ENCODE results near the gene ANKFN1. TPM values are rescaled to one million over a fixed set of nuclear protein-coding genes. Genes with fewer than 3 reads are reported as not detected.
A peak's percentile ranks its signal among the peaks of the same experiment; 100 is the strongest.

Gene ANKFN1
- total RNA-seq, 1 donor from 2014 or later: not detected

DNA sequence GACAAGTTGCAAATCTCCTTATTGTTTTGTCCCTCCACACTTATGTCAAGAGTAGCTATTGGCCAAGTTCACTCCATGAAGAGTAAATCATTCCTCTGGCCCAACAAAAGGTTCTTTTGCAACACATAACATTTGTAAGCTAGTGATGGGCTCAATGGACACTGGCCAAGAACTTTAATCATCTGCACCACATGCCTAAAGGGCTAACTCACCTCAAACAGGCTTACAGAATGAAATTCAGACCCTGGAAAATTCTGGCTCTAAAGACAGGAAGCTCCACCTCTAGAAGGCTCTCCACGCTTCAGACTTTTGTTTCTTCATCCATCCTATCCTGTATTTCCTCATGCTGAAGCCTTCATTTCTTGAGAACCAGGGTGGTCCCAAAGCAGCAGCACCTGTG, 10.9 kb upstream of the ANKFN1 start:
- DNase-seq (ENCODE audit: low read depth): peak; percentile 95
- H3K27ac ChIP-seq (ENCODE audit: low read depth, low read length): peak overlapping the region; percentile 45
- no peak overlapping the region for H2AFZ ChIP-seq (ENCODE audit: low read depth, low read length)
- no peak for TF ChIP-seq EZH2 (IDR thresholded peaks at IDR 0.05; ENCODE audit: insufficient read depth, low read length)
- TF ChIP-seq, protein P1, sequence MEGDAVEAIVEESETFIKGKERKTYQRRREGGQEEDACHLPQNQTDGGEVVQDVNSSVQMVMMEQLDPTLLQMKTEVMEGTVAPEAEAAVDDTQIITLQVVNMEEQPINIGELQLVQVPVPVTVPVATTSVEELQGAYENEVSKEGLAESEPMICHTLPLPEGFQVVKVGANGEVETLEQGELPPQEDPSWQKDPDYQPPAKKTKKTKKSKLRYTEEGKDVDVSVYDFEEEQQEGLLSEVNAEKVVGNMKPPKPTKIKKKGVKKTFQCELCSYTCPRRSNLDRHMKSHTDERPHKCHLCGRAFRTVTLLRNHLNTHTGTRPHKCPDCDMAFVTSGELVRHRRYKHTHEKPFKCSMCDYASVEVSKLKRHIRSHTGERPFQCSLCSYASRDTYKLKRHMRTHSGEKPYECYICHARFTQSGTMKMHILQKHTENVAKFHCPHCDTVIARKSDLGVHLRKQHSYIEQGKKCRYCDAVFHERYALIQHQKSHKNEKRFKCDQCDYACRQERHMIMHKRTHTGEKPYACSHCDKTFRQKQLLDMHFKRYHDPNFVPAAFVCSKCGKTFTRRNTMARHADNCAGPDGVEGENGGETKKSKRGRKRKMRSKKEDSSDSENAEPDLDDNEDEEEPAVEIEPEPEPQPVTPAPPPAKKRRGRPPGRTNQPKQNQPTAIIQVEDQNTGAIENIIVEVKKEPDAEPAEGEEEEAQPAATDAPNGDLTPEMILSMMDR (IDR thresholded peaks at IDR 0.05; ENCODE audit: insufficient read depth, low read depth, low read length): no peak
- peaks cover 4% of the 10 kb centered on the region for H3K4me1 Mint-ChIP-seq (ENCODE audit: low read depth, unreplicated experiment)
- no peaks in the 10 kb centered on the region for H3K36me3 ChIP-seq (ENCODE audit: insufficient read depth, low read length)
- H3K4me2 ChIP-seq (ENCODE audit: low read length): peak overlapping the region; percentile 72
- FAIRE-seq: peak; percentile 45
- no peaks in the 10 kb centered on the region for H3K79me2 ChIP-seq (ENCODE audit: insufficient read depth, low read length)
- H3K27me3 ChIP-seq (ENCODE audit: insufficient read depth, low read length): no peaks in the 10 kb centered on the region
- peaks cover 2% of the 10 kb centered on the region for H3K27me3 Mint-ChIP-seq (ENCODE audit: low read depth, unreplicated experiment)
- no peaks in the 10 kb centered on the region for H3K36me3 Mint-ChIP-seq (ENCODE audit: low read depth, unreplicated experiment)
- H3K4me3 Mint-ChIP-seq (ENCODE audit: unreplicated experiment): no peak overlapping the region
- no peak overlapping the region for H3K4me3 ChIP-seq (ENCODE audit: insufficient read depth, low read depth, low read length)
- H3K9ac ChIP-seq (ENCODE audit: low read length): peak overlapping the region; percentile 25
- peaks cover 20% of the 10 kb centered on the region for H3K4me1 ChIP-seq (ENCODE audit: insufficient read depth, low read length)
- no peaks in the 10 kb centered on the region for H3K9me3 ChIP-seq (ENCODE audit: insufficient read depth, low read depth, low read length)
- H3K27ac Mint-ChIP-seq (ENCODE audit: unreplicated experiment): no peak overlapping the region
- peaks cover 6% of the 10 kb centered on the region for H3K9me3 Mint-ChIP-seq (ENCODE audit: unreplicated experiment)
- H4K20me1 ChIP-seq (ENCODE audit: insufficient read depth, low read length): no peaks in the 10 kb centered on the region

DNA sequence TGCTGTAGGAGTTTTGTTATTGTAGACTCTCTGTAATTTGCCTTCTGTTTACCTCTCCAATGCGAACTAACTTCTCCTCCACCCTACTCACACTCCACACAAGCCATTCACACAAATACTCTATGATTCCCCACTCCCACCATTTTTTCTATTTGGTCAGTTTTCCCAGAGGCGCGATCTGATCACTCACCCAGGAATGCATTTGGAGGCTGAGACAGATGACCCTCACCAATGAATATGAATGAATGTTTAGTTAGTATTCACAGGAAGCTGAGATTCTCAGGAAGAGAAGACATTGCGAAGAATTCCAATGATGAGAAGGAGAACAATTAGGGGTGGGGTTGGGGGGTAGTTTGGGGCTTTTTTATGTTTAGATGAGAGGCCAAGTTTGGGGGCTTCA, 10.5 kb upstream of the ANKFN1 start:
- peak overlapping the region; percentile 72 for H3K4me2 ChIP-seq (ENCODE audit: low read length)
- no peak for FAIRE-seq
- peak overlapping the region; percentile 45 for H3K27ac ChIP-seq (ENCODE audit: low read depth, low read length)

DNA sequence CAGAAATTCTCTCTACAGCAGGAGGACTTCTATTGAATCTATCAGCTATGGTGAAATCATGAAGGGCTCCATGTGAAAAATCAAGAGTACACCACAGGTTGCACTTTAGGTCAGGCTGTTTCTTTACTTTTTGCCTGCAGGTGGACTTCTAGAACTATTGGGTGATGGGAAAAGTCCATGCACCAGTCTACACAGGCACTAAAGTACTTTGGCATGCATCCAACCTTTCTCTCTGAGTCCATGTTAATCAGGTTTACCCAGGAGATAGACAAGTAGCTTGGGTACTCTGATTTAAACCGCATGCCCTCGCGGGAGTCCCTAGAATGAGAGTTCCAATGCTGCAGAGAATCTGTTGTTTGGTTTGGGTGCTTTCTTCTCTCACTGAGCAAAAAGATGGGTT, 9.1 kb upstream of the ANKFN1 start:
- H4K20me1 ChIP-seq (ENCODE audit: insufficient read depth, low read length): no peaks in the 10 kb centered on the region
- H3K36me3 Mint-ChIP-seq (ENCODE audit: low read depth, unreplicated experiment): no peaks in the 10 kb centered on the region
- no peaks in the 10 kb centered on the region for H3K27me3 ChIP-seq (ENCODE audit: insufficient read depth, low read length)
- H3K4me2 ChIP-seq (ENCODE audit: low read length): no peak overlapping the region
- H3K9me3 Mint-ChIP-seq (ENCODE audit: unreplicated experiment): peaks cover 6% of the 10 kb centered on the region
- H3K79me2 ChIP-seq (ENCODE audit: insufficient read depth, low read length): no peaks in the 10 kb centered on the region
- H3K9ac ChIP-seq (ENCODE audit: low read length): no peak overlapping the region
- H3K27ac ChIP-seq (ENCODE audit: low read depth, low read length): no peak overlapping the region
- no peaks in the 10 kb centered on the region for H3K9me3 ChIP-seq (ENCODE audit: insufficient read depth, low read depth, low read length)
- H2AFZ ChIP-seq (ENCODE audit: low read depth, low read length): no peak overlapping the region
- no peak overlapping the region for H3K4me3 Mint-ChIP-seq (ENCODE audit: unreplicated experiment)
- H3K36me3 ChIP-seq (ENCODE audit: insufficient read depth, low read length): no peaks in the 10 kb centered on the region
- peaks cover 4% of the 10 kb centered on the region for H3K27me3 Mint-ChIP-seq (ENCODE audit: low read depth, unreplicated experiment)
- TF ChIP-seq EZH2 (IDR thresholded peaks at IDR 0.05; ENCODE audit: insufficient read depth, low read length): no peak
- peaks cover 4% of the 10 kb centered on the region for H3K4me1 Mint-ChIP-seq (ENCODE audit: low read depth, unreplicated experiment)
- no peak overlapping the region for H3K4me3 ChIP-seq (ENCODE audit: insufficient read depth, low read depth, low read length)
- no peak overlapping the region for H3K27ac Mint-ChIP-seq (ENCODE audit: unreplicated experiment)
- FAIRE-seq (no peak), DNase-seq (ENCODE audit: low read depth) (no peak)
- H3K4me1 ChIP-seq (ENCODE audit: insufficient read depth, low read length): peaks cover 20% of the 10 kb centered on the region

More for the DNA sequence above, 10.5 kb upstream of the ANKFN1 start:
- H3K27ac Mint-ChIP-seq (ENCODE audit: unreplicated experiment): no peak overlapping the region
- H3K4me3 Mint-ChIP-seq (ENCODE audit: unreplicated experiment): no peak overlapping the region
- H3K4me1 ChIP-seq (ENCODE audit: insufficient read depth, low read length): peaks cover 20% of the 10 kb centered on the region
- H3K9me3 Mint-ChIP-seq (ENCODE audit: unreplicated experiment): peaks cover 6% of the 10 kb centered on the region
- DNase-seq (ENCODE audit: low read depth): peak; percentile 42
- TF ChIP-seq EZH2 (IDR thresholded peaks at IDR 0.05; ENCODE audit: insufficient read depth, low read length): no peak
- TF ChIP-seq, protein P1 (IDR thresholded peaks at IDR 0.05; ENCODE audit: insufficient read depth, low read depth, low read length): no peak
- H3K36me3 Mint-ChIP-seq (ENCODE audit: low read depth, unreplicated experiment): no peaks in the 10 kb centered on the region
- H3K27me3 ChIP-seq (ENCODE audit: insufficient read depth, low read length): no peaks in the 10 kb centered on the region
- H3K27me3 Mint-ChIP-seq (ENCODE audit: low read depth, unreplicated experiment): peaks cover 2% of the 10 kb centered on the region
- H3K9ac ChIP-seq (ENCODE audit: low read length): peak overlapping the region; percentile 25
- no peak overlapping the region for H2AFZ ChIP-seq (ENCODE audit: low read depth, low read length)
- no peaks in the 10 kb centered on the region for H3K79me2 ChIP-seq (ENCODE audit: insufficient read depth, low read length)
- no peaks in the 10 kb centered on the region for H3K36me3 ChIP-seq (ENCODE audit: insufficient read depth, low read length)
- H3K4me1 Mint-ChIP-seq (ENCODE audit: low read depth, unreplicated experiment): peaks cover 4% of the 10 kb centered on the region
- H3K4me3 ChIP-seq (ENCODE audit: insufficient read depth, low read depth, low read length): no peak overlapping the region
- H4K20me1 ChIP-seq (ENCODE audit: insufficient read depth, low read length): no peaks in the 10 kb centered on the region
- H3K9me3 ChIP-seq (ENCODE audit: insufficient read depth, low read depth, low read length): no peaks in the 10 kb centered on the region
